CD14-positive monocyte (primary cell): ENCODE measurements around the gene RASD2. TPM values are rescaled to one million over a fixed set of nuclear protein-coding genes. Genes with fewer than 3 reads are reported as not detected.
"Not testable (repeated sequence)": the region's sequence is repeated elsewhere in the genome, so short reads cannot be mapped to it uniquely, and the experiment has no call there.

ENCODE experiments used
- DNase-seq, 3 donors: peaks; one replicate each; pipeline ENCODE4 v3.0.0-alpha.2; 2011 to 2022
- H2AFZ ChIP-seq: 2 replicates; pipeline ENCODE4 v1.6.0; 2012; ENCODE audit warnings: mild to moderate bottlenecking, low read depth, low read length, inconsistent platforms; ENCODE audit not compliant: insufficient read depth, poor library complexity, severe bottlenecking
- H3K27ac ChIP-seq, 2 donors: 1 replicate in 1 of 2; 2 replicates in 1 of 2; pipeline ENCODE4 v1.5.1; 2012 to 2013; ENCODE audit warnings: low read length in 2 of 2, control low read depth in 1 of 2, inconsistent platforms in 1 of 2, low read depth in 1 of 2, mild to moderate bottlenecking in 1 of 2
- H3K27me3 ChIP-seq, 2 donors: one replicate each; pipeline versions ENCODE4 v1.6.0 to v1.6.1; 2011 to 2013; ENCODE audit warnings: low read length in 2 of 2; ENCODE audit not compliant: control insufficient read depth in 2 of 2, insufficient read depth in 2 of 2
- H3K36me3 ChIP-seq, 2 donors: replicated peaks in 1 of 2; 1 replicate in 1 of 2; 2 replicates in 1 of 2; pipeline versions ENCODE4 v1.5.1 to v1.6.1; 2012 to 2013; ENCODE audit warnings: low read length in 2 of 2, control low read depth in 1 of 2, inconsistent platforms in 1 of 2, mild to moderate bottlenecking in 1 of 2; ENCODE audit not compliant: insufficient read depth in 2 of 2, control insufficient read depth in 1 of 2
- H3K4me1 ChIP-seq, 2 donors: 1 replicate in 1 of 2; 2 replicates in 1 of 2; pipeline versions ENCODE4 v1.5.1 to v1.6.1; 2012 to 2013; ENCODE audit warnings: low read length in 2 of 2, control low read depth in 1 of 2, inconsistent platforms in 1 of 2, mild to moderate bottlenecking in 1 of 2, moderate library complexity in 1 of 2; ENCODE audit not compliant: insufficient read depth in 2 of 2, control insufficient read depth in 1 of 2
- H3K4me2 ChIP-seq: replicated peaks from 2 replicates; pipeline ENCODE3; 2012; ENCODE audit warnings: low read length, moderate library complexity, mild to moderate bottlenecking; ENCODE audit not compliant: poor library complexity, severe bottlenecking; ENCODE audit errors: extremely low read depth
- H3K4me3 ChIP-seq, 3 experiments: fragments of 200-600 bp in 1 of 3; sonication (generic) in 1 of 3; replicated peaks in 1 of 3; 1 replicate in 2 of 3; 2 replicates in 1 of 3; pipeline ENCODE4 v1.5.1; 2011 to 2013; ENCODE audit warnings: low read length in 3 of 3, mild to moderate bottlenecking in 3 of 3, control low read depth in 2 of 3, low read depth in 2 of 3, inconsistent platforms in 1 of 3, moderate library complexity in 1 of 3
- H3K79me2 ChIP-seq: 2 replicates; pipeline ENCODE4 v1.6.0; 2012; ENCODE audit warnings: mild to moderate bottlenecking, control low read depth, inconsistent platforms, low read length, moderate library complexity; ENCODE audit not compliant: insufficient read depth
- H3K9ac ChIP-seq: 2 replicates; pipeline ENCODE4 v1.6.0; 2017; ENCODE audit warnings: low read length, mild to moderate bottlenecking; ENCODE audit not compliant: insufficient read depth, poor library complexity, severe bottlenecking
- H3K9me3 ChIP-seq, 2 donors: replicated peaks in 1 of 2; 1 replicate in 1 of 2; 2 replicates in 1 of 2; pipeline versions ENCODE4 v1.5.1 to v1.6.1; 2012 to 2013; ENCODE audit warnings: low read length in 2 of 2, control low read depth in 1 of 2; ENCODE audit not compliant: control insufficient read depth in 1 of 2, insufficient read depth in 1 of 2
- H4K20me1 ChIP-seq: 2 replicates; pipeline ENCODE4 v1.6.0; 2012; ENCODE audit warnings: mild to moderate bottlenecking, low read length, control low read depth, moderate library complexity; ENCODE audit not compliant: insufficient read depth
- H3K27ac Mint-ChIP-seq, 7 donors: one replicate each; pipeline ENCODE4 v1.8.0; 2020; ENCODE audit warnings: mild to moderate bottlenecking in 7 of 7, mixed read lengths in 7 of 7, moderate library complexity in 6 of 7, inconsistent platforms in 2 of 7
- H3K27me3 Mint-ChIP-seq, 3 donors: one replicate each; pipeline ENCODE4 v1.8.0; 2021 to 2022; ENCODE audit warnings: low read depth in 3 of 3, mild to moderate bottlenecking in 3 of 3, mixed read lengths in 3 of 3, moderate library complexity in 3 of 3, inconsistent platforms in 1 of 3
- H3K36me3 Mint-ChIP-seq, 2 donors: one replicate each; pipeline ENCODE4 v1.8.0; 2020; ENCODE audit warnings: mixed read lengths in 2 of 2, inconsistent platforms in 1 of 2, mild to moderate bottlenecking in 1 of 2
- H3K4me1 Mint-ChIP-seq: one replicate; pipeline ENCODE4 v1.8.0; 2020; ENCODE audit warnings: mild to moderate bottlenecking, mixed read lengths
- H3K4me3 Mint-ChIP-seq, 2 donors: one replicate each; pipeline ENCODE4 v1.8.0; 2020; ENCODE audit warnings: mild to moderate bottlenecking in 2 of 2, mixed read lengths in 2 of 2, moderate library complexity in 1 of 2
- H3K9me3 Mint-ChIP-seq, 7 donors: one replicate each; pipeline ENCODE4 v1.8.0; 2020 to 2022; ENCODE audit warnings: mixed read lengths in 7 of 7, mild to moderate bottlenecking in 6 of 7, moderate library complexity in 6 of 7, inconsistent platforms in 2 of 7
- WGBS: methylation state at CpG from one replicate; pipeline ENCODE4 v1.1.5; 2013; ENCODE audit warnings: missing lambda C conversion rate; ENCODE audit not compliant: insufficient coverage; 5-methylcytosine and 5-hydroxymethylcytosine counted together
- intact Hi-C, 2 donors: fragments of 100-400 bp; cut with micrococcal nuclease; formaldehyde crosslinking; loops; one replicate each; pipeline versions ENCODE4 v1.15.0 to v1.15.1; 2023
- polyA plus RNA-seq, 3 donors: library from polyadenylated mRNA; depleted of rRNA in 1 of 3; unstranded in 2 of 3; stranded (reverse) in 1 of 3; fragments of 300-500 nt in 2 of 3; fragments of >200 nt in 1 of 3; fragmentation: Illumina TruSeq in 2 of 3; gene quantifications; 1 replicate in 2 of 3; 2 replicates in 1 of 3; pipeline ENCODE4 v1.2.3, GENCODE V29; 2012 to 2021
- TF ChIP-seq, protein P1 (sequence below): fragments of 200-600 bp; IDR thresholded peaks from one replicate; pipeline ENCODE4 v1.8.0; 2022; ENCODE audit warnings: antibody characterized with exemption, mild to moderate bottlenecking

Gene RASD2
- polyA plus RNA-seq, 3 donors = 0.29 TPM; not detected in 2

DNA sequence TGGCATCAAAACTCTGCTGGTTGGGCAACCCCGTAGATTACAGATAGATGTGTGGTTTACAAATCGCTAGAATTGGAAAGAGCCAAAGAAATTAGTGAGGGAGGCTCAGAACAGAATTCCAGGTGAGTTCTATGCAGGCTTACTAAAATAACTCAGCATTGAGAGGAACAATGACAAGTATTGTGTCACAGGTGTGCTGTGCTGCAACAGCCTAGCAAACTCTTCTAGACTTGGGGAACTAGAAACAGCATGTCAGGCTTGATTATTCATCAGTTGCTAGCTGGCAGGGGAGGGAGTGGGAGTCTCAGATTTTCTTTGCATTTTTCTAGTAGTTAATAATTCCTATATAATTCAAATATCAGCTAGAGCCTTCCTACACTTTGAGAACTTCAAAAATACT is 26.3 kb upstream of the RASD2 start:
- TF ChIP-seq, protein P1, sequence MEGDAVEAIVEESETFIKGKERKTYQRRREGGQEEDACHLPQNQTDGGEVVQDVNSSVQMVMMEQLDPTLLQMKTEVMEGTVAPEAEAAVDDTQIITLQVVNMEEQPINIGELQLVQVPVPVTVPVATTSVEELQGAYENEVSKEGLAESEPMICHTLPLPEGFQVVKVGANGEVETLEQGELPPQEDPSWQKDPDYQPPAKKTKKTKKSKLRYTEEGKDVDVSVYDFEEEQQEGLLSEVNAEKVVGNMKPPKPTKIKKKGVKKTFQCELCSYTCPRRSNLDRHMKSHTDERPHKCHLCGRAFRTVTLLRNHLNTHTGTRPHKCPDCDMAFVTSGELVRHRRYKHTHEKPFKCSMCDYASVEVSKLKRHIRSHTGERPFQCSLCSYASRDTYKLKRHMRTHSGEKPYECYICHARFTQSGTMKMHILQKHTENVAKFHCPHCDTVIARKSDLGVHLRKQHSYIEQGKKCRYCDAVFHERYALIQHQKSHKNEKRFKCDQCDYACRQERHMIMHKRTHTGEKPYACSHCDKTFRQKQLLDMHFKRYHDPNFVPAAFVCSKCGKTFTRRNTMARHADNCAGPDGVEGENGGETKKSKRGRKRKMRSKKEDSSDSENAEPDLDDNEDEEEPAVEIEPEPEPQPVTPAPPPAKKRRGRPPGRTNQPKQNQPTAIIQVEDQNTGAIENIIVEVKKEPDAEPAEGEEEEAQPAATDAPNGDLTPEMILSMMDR = no peak
- Histone ChIP-seq H3K4me1 (peaks cover 10 to 16% of the 10 kb centered on the region in 2 donors), H3K9me3 (no peaks in the 10 kb centered on the region), H3K79me2 (no peaks in the 10 kb centered on the region), H3K27me3 (peaks cover 0 to 9% of the 10 kb centered on the region in 2 donors), H3K4me3 (no peak overlapping the region), H3K4me2 (no peak overlapping the region), H2AFZ (no peak overlapping the region), H3K36me3 (no peaks in the 10 kb centered on the region), H4K20me1 (no peaks in the 10 kb centered on the region), H3K9ac (no peak overlapping the region), H3K27ac (no peak overlapping the region)
- no peaks in the 10 kb centered on the region for H3K9me3 Mint-ChIP-seq
- no peak for DNase-seq
- intact Hi-C loops = no loop called here
- WGBS = 93% methylated on average over 2 of the region's 2 CpGs
- H3K4me3 Mint-ChIP-seq = no peak overlapping the region
- no peaks in the 10 kb centered on the region for H3K36me3 Mint-ChIP-seq
- H3K27me3 Mint-ChIP-seq = peaks cover 5 to 22% (median 12%) of the 10 kb centered on the region in 3 donors
- H3K27ac Mint-ChIP-seq = no peak overlapping the region
- H3K4me1 Mint-ChIP-seq = peaks cover 16% of the 10 kb centered on the region

DNA sequence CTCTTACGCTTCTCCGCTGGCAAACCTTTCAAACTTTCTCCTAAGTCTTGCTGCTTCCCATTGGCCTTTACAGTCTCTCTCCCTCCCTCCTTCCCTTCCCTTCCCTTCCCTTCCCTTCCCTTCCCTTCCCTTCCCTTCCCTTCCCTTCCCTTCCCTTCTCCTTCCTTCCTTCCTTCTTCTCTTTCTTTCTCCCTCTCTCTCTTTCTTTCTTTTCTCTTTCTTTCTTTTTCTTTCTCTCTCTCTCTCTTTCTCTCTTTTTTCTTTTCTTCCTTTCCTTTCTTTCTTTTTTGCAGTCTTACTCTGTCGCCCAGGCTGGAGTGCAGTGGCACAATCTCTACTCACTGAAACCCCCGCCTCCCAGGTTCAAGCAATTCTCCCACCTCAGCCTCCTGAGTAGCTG is 24.7 kb upstream of the RASD2 start:
- H3K27me3 ChIP-seq, H3K9ac ChIP-seq, DNase-seq, H3K4me1 Mint-ChIP-seq, H3K36me3 ChIP-seq, H3K79me2 ChIP-seq, H3K27ac ChIP-seq, H3K4me3 ChIP-seq, H3K27ac Mint-ChIP-seq, H3K9me3 ChIP-seq, H3K9me3 Mint-ChIP-seq, H3K4me1 ChIP-seq, intact Hi-C loops, H4K20me1 ChIP-seq, H2AFZ ChIP-seq, H3K4me2 ChIP-seq, H3K36me3 Mint-ChIP-seq: not testable (repeated sequence)
- WGBS = 100% methylated on average over 4 of the region's 4 CpGs
- Mint-ChIP-seq H3K27me3 (peaks cover 5 to 24% (median 12%) of the 10 kb centered on the region in 3 donors), H3K4me3 (peak overlapping the region in 1 of 2 donors; percentile 17)
